Measurements from ENCODE around the gene PRPF40A. TPM values are rescaled to one million over a fixed set of nuclear protein-coding genes. Genes with fewer than 3 reads are reported as not detected.
"Not testable (repeated sequence)": the region's sequence is repeated elsewhere in the genome, so short reads cannot be mapped to it uniquely, and the experiment has no call there.

PRPF40A gene
- total RNA-seq, 2 experiments from 2014 or later: 128 to 138 TPM

GRCh38 chr2:152738438-152738837 is 21.2 kb upstream of the PRPF40A start:
- no peak for DNase-seq
- no peaks in the 10 kb centered on the region for H3K4me1 Mint-ChIP-seq (ENCODE audit: low read depth)
- no peak overlapping the region for H3K27ac Mint-ChIP-seq
- peaks cover 26% of the 10 kb centered on the region for H3K36me3 Mint-ChIP-seq
- peaks cover 2% of the 10 kb centered on the region for H3K9me3 Mint-ChIP-seq
- H3K27me3 Mint-ChIP-seq: no peaks in the 10 kb centered on the region
- POLR2A ChIA-PET: no interaction called here
- CTCF ChIA-PET: no interaction called here
- H3K4me3 Mint-ChIP-seq: no peak overlapping the region
- intact Hi-C loops (cut with micrococcal nuclease): no loop called here

GRCh38 chr2:152737509-152737908 is 20.2 kb upstream of the PRPF40A start:
- peaks cover 26% of the 10 kb centered on the region for H3K36me3 Mint-ChIP-seq
- H3K9me3 Mint-ChIP-seq; DNase-seq; H3K27ac Mint-ChIP-seq; H3K4me3 Mint-ChIP-seq; intact Hi-C loops (cut with micrococcal nuclease); H3K4me1 Mint-ChIP-seq (ENCODE audit: low read depth); CTCF ChIA-PET; H3K27me3 Mint-ChIP-seq: not testable (repeated sequence)
- POLR2A ChIA-PET: interaction anchor here (0.6 kb wide), 1 partner anchor 45 kb away, joined by 3 read pairs; no protein-coding TSS in a partner anchor

GRCh38 chr2:152730591-152731333 is 13.5 kb upstream of the PRPF40A start:
- no peak overlapping the region for H3K4me3 Mint-ChIP-seq
- H3K4me1 Mint-ChIP-seq (ENCODE audit: low read depth): peaks cover 24% of the 10 kb centered on the region
- no peak overlapping the region for H3K27ac Mint-ChIP-seq
- no peaks in the 10 kb centered on the region for H3K27me3 Mint-ChIP-seq
- DNase-seq: peak; percentile 39
- ChIA-PET POLR2A (interaction anchor here (1.2 kb wide), 1 partner anchor 14 kb away, joined by 3 read pairs; the partner anchor contains the start of gene PRPF40A), CTCF (interaction anchor here (2.5 kb wide), 1 partner anchor 12 kb away, joined by 9 read pairs; no protein-coding TSS in a partner anchor)
- no peaks in the 10 kb centered on the region for H3K9me3 Mint-ChIP-seq
- intact Hi-C loops (cut with micrococcal nuclease): no loop called here
- H3K36me3 Mint-ChIP-seq: no peaks in the 10 kb centered on the region

- DNase-seq: no peak
- ChIA-PET CTCF (interaction anchor here (1.0 to 2.5 kb wide), 3 partner anchors 11 to 704 kb away, joined by 3 to 9 read pairs (median 5); no protein-coding TSS in a partner anchor), POLR2A (interaction anchor here (1.0 kb wide), 1 partner anchor 13 kb away, joined by 7 read pairs; the partner anchor contains the start of gene PRPF40A)
- Mint-ChIP-seq H3K27ac (no peak overlapping the region), H3K36me3 (no peaks in the 10 kb centered on the region), H3K4me3 (no peak overlapping the region), H3K9me3 (no peaks in the 10 kb centered on the region), H3K27me3 (no peaks in the 10 kb centered on the region), H3K4me1 (ENCODE audit: low read depth) (peaks cover 24% of the 10 kb centered on the region)
- intact Hi-C loops (cut with micrococcal nuclease): no loop called here
These were observed 12.6 kb upstream of the PRPF40A start for GRCh38 chr2:152729844-152730243.

- Mint-ChIP-seq H3K27ac (no peak overlapping the region), H3K27me3 (no peaks in the 10 kb centered on the region), H3K4me1 (ENCODE audit: low read depth) (peaks cover 38% of the 10 kb centered on the region), H3K36me3 (peaks cover 11% of the 10 kb centered on the region), H3K9me3 (no peaks in the 10 kb centered on the region), H3K4me3 (no peak overlapping the region)
- intact Hi-C loops (cut with micrococcal nuclease): no loop called here
- ChIA-PET CTCF (no interaction called here), POLR2A (no interaction called here)
- DNase-seq: no peak
These were observed 6.7 kb upstream of the PRPF40A start for GRCh38 chr2:152723918-152724317.

- H3K9me3 Mint-ChIP-seq; H3K4me3 Mint-ChIP-seq; intact Hi-C loops (cut with micrococcal nuclease); H3K27ac Mint-ChIP-seq; POLR2A ChIA-PET; H3K27me3 Mint-ChIP-seq; CTCF ChIA-PET; DNase-seq: not testable (repeated sequence)
- Mint-ChIP-seq H3K36me3 (peaks cover 15% of the 10 kb centered on the region), H3K4me1 (ENCODE audit: low read depth) (peaks cover 38% of the 10 kb centered on the region)
These were observed 5.4 kb upstream of the PRPF40A start for GRCh38 chr2:152722639-152723038.

GRCh38 chr2:152720794-152721193 is 3.5 kb upstream of the PRPF40A start:
- Mint-ChIP-seq H3K4me1 (ENCODE audit: low read depth) (peaks cover 53% of the 10 kb centered on the region), H3K27me3 (no peaks in the 10 kb centered on the region)
- CTCF ChIA-PET: interaction anchor here (1.0 kb wide), 1 partner anchor 20 kb away, joined by 3 read pairs; no protein-coding TSS in a partner anchor

GRCh38 chr2:152718909-152719645 is 1.8 kb upstream of the PRPF40A start:
- Mint-ChIP-seq H3K9me3 (no peaks in the 10 kb centered on the region), H3K4me1 (ENCODE audit: low read depth) (peaks cover 62% of the 10 kb centered on the region), H3K36me3 (peaks cover 32% of the 10 kb centered on the region), H3K27me3 (no peaks in the 10 kb centered on the region), H3K27ac (peak overlapping the region; percentile 100), H3K4me3 (peak overlapping the region; percentile 100)
- intact Hi-C loops (cut with micrococcal nuclease): loop anchor here (1.0 to 5.0 kb wide), 5 partner anchors 21 to 1432 kb away; partner anchors contain the start of genes ARL5A, NMI and STAM2
- ChIA-PET POLR2A (no interaction called here), CTCF (no interaction called here)
- no peak for DNase-seq

More at GRCh38 chr2:152720794-152721193, 3.5 kb upstream of the PRPF40A start:
- peaks cover 24% of the 10 kb centered on the region for H3K36me3 Mint-ChIP-seq
- no peaks in the 10 kb centered on the region for H3K9me3 Mint-ChIP-seq
- H3K4me3 Mint-ChIP-seq: no peak overlapping the region
- POLR2A ChIA-PET: no interaction called here
- intact Hi-C loops (cut with micrococcal nuclease): no loop called here
- H3K27ac Mint-ChIP-seq: no peak overlapping the region
- no peak for DNase-seq

GRCh38 chr2:152718076-152718908 is 1.0 kb upstream of the PRPF40A start, which contains the start of gene ARL6IP6:
ARL6IP6 (plus strand) TSS chr2:152718620; CDS start chr2:152718625, 5 bp downstream.
- Mint-ChIP-seq H3K9me3 (no peaks in the 10 kb centered on the region), H3K27me3 (no peaks in the 10 kb centered on the region), H3K36me3 (peaks cover 39% of the 10 kb centered on the region), H3K4me1 (ENCODE audit: low read depth) (peaks cover 63% of the 10 kb centered on the region), H3K27ac (peak within 1 kb of the TSS; percentile 100), H3K4me3 (peak within 1 kb of the TSS; percentile 100)
- intact Hi-C loops (cut with micrococcal nuclease): loop anchor here (1.0 to 5.0 kb wide), 5 partner anchors 22 to 1431 kb away; partner anchors contain the start of genes ARL5A, NMI and STAM2
- ChIA-PET CTCF (interaction anchor here (1.2 kb wide), 1 partner anchor 145 kb away, joined by 3 read pairs; no protein-coding TSS in a partner anchor), POLR2A (interaction anchor here (1.0 to 3.4 kb wide), 5 partner anchors 11 to 890 kb away, joined by 3 to 32 read pairs (median 7); partner anchors contain the start of gene ARL5A)
- DNase-seq: peak; percentile 94

GRCh38 chr2:152716805-152717227 is 445 bp downstream of the PRPF40A start:
- peak; percentile 43 for DNase-seq
- CTCF ChIA-PET: interaction anchor here (1.2 to 2.9 kb wide), 5 partner anchors 13 to 143 kb away, joined by 3 to 10 read pairs (median 6); no protein-coding TSS in a partner anchor
- Mint-ChIP-seq H3K4me3 (peak overlapping the region; percentile 100), H3K27ac (peak overlapping the region; percentile 100), H3K9me3 (no peaks in the 10 kb centered on the region), H3K4me1 (ENCODE audit: low read depth) (peaks cover 62% of the 10 kb centered on the region), H3K27me3 (no peaks in the 10 kb centered on the region), H3K36me3 (peaks cover 47% of the 10 kb centered on the region)
- intact Hi-C loops (cut with micrococcal nuclease): loop anchor here (1.0 to 5.0 kb wide), 3 partner anchors 23 to 1430 kb away; partner anchors contain the start of gene NMI
- POLR2A ChIA-PET: interaction anchor here (0.6 to 3.4 kb wide), 9 partner anchors 11 to 1495 kb away, joined by 3 to 32 read pairs (median 4); partner anchors contain the start of gene ARL5A

GRCh38 chr2:152715854-152716428 is 1.3 kb downstream of the PRPF40A start:
- ChIA-PET CTCF (interaction anchor here (0.8 to 2.9 kb wide), 8 partner anchors 9 to 539 kb away, joined by 3 to 10 read pairs (median 4); no protein-coding TSS in a partner anchor), POLR2A (interaction anchor here (1.3 to 3.4 kb wide), 4 partner anchors 10 to 22 kb away, joined by 4 to 32 read pairs (median 8); no protein-coding TSS in a partner anchor)
- peak overlapping the region; percentile 100 for H3K27ac Mint-ChIP-seq
- intact Hi-C loops (cut with micrococcal nuclease): loop anchor here (5.0 kb wide), 2 partner anchors 39 to 1429 kb away; partner anchors contain the start of gene NMI
- H3K4me1 Mint-ChIP-seq (ENCODE audit: low read depth): peaks cover 62% of the 10 kb centered on the region
- peaks cover 51% of the 10 kb centered on the region for H3K36me3 Mint-ChIP-seq
- no peaks in the 10 kb centered on the region for H3K9me3 Mint-ChIP-seq
- H3K27me3 Mint-ChIP-seq: no peaks in the 10 kb centered on the region
- H3K4me3 Mint-ChIP-seq: peak overlapping the region; percentile 100
- peak; percentile 48 for DNase-seq
